Measurements from ENCODE around the gene CCBE1.

Gene CCBE1

DNA sequence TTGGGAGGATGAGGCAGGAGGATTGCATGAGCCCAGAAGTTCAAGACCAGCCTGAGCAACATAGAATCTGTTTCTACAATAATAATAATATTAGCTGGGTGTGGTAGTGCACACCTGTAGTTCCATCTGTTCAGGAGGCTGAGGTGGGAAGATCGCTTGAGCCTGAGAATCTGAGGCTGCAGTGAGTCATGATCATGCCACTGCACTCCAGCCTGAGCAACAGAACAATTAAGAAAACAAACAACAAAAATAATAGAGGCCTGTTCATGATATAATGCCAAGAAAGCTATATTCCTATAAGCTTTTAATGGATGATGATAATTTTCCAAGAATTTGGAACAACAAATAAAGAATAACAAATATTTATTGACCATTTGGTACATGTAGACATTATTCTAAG is 6.9 kb upstream of the CCBE1 start:
- DNase-seq (ENCODE audit: low read depth) = no peak
- H3K4me3 ChIP-seq (ENCODE audit: low read length) = no peak overlapping the region
- TF ChIP-seq, protein P1, sequence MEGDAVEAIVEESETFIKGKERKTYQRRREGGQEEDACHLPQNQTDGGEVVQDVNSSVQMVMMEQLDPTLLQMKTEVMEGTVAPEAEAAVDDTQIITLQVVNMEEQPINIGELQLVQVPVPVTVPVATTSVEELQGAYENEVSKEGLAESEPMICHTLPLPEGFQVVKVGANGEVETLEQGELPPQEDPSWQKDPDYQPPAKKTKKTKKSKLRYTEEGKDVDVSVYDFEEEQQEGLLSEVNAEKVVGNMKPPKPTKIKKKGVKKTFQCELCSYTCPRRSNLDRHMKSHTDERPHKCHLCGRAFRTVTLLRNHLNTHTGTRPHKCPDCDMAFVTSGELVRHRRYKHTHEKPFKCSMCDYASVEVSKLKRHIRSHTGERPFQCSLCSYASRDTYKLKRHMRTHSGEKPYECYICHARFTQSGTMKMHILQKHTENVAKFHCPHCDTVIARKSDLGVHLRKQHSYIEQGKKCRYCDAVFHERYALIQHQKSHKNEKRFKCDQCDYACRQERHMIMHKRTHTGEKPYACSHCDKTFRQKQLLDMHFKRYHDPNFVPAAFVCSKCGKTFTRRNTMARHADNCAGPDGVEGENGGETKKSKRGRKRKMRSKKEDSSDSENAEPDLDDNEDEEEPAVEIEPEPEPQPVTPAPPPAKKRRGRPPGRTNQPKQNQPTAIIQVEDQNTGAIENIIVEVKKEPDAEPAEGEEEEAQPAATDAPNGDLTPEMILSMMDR (conservative IDR thresholded peaks at IDR 0.05; ENCODE audit: low read length) = no peak

DNA sequence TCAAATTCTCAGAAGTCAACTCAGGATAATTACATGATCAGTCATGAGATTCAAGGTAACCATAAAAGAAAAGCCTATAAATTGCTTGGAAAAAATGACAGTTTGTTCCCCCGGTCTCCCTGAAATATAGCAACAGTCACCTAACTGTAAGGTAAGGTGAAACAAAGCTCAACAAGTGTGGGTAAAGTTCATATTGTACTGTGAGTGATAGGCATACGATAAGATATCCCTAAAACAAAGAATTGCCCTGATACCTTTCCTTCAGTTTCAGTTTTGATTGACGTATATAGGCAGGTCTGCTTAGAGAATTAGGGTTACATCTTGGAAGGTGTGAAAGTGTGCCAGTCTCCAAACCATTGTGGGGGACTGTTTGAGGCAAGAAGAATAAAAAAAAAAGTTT is 4.0 kb upstream of the CCBE1 start:
- TF ChIP-seq, protein P1 (conservative IDR thresholded peaks at IDR 0.05; ENCODE audit: low read length) = no peak

DNA sequence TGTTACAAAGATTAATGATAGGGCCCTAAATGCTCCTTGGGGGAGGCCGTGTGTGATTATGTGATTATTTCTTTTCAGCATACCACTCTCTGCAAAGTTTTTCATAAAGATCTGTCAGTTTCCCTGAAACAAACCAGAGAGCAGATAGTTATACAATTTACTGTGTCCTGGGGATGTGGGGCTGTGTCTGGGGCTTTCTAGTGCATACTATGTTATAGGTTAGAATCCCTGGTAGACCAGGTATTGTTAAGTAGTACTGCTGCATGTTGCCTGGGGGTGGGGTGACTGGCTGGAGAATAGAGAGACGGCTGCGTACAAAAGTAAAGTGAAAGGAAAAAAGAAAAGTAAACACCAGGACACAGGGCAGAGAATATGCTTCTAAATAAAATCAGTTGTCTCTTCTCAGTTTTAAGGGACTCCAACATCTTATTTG is 3.3 kb upstream of the CCBE1 start:
- no peak for DNase-seq (ENCODE audit: low read depth)
- TF ChIP-seq, protein P1 (conservative IDR thresholded peaks at IDR 0.05; ENCODE audit: low read length) = no peak
- peak overlapping the region; percentile 20; the same call in 1 of the 2 replicates for H3K4me3 ChIP-seq (ENCODE audit: low read length)

More for the DNA sequence above, 4.0 kb upstream of the CCBE1 start:
- no peak for DNase-seq (ENCODE audit: low read depth)
- no peak overlapping the region for H3K4me3 ChIP-seq (ENCODE audit: low read length)

DNA sequence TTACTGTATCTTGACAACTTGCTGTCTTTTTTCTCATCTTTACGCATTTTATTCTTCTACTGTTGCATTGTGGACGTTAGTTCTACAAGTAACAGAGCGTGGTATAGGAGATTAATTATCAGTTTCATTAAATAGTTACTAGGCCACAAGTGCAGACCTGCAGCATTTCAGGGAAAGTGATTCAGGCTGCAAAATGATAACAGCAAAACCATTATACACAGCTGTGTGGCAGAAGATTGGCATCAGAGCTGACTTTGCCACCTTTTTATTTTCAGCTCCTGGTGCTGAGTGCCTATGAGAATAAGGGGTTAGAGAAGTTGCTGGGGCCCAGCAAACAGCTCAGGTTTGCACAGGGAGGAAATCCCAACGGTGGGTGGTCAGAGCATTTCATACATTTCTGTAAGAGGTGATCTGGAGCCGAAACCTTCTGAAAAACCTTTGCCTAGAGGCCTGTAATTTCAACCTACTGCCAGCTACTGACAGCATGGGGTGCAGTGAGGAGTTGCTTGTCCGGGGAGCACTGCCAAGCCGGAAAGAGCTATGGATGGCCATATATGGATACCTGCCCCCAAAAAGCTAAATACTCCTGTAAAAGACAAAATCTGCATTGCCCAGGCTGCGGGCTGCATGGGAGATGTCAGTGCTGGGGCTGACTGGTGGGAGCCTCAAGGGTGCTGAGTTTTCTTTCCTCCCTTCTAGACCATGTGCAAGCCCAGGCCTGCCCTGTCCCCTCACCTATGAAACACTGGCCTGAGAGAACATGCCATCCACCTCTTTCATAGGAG is 2.7 kb upstream of the CCBE1 start:
- no peak for DNase-seq (ENCODE audit: low read depth)
- H3K4me3 ChIP-seq (ENCODE audit: low read length) = no peak overlapping the region
- TF ChIP-seq, protein P1 (conservative IDR thresholded peaks at IDR 0.05; ENCODE audit: low read length) = no peak

DNA sequence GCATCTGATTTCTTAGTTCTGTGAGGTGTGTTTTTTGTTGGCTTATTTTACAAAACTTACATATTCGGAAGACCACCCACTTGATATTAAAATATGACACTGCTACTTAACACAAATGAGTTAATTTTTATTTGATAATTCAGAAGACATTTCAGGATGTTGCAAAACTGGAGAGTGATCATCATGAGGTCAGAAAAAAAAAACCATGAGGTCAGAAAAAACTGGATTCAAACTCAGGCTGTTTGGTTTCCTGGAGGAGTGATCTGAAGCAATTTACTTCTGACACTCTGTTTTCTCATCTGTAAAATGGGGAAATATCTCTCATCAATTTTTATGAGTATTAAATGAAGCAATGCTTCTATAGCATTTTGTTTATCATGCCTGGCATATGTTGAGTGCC is 1.8 kb upstream of the CCBE1 start:
- no peak overlapping the region for H3K4me3 ChIP-seq (ENCODE audit: low read length)
- TF ChIP-seq, protein P1 (conservative IDR thresholded peaks at IDR 0.05; ENCODE audit: low read length) = no peak
- DNase-seq (ENCODE audit: low read depth) = no peak

DNA sequence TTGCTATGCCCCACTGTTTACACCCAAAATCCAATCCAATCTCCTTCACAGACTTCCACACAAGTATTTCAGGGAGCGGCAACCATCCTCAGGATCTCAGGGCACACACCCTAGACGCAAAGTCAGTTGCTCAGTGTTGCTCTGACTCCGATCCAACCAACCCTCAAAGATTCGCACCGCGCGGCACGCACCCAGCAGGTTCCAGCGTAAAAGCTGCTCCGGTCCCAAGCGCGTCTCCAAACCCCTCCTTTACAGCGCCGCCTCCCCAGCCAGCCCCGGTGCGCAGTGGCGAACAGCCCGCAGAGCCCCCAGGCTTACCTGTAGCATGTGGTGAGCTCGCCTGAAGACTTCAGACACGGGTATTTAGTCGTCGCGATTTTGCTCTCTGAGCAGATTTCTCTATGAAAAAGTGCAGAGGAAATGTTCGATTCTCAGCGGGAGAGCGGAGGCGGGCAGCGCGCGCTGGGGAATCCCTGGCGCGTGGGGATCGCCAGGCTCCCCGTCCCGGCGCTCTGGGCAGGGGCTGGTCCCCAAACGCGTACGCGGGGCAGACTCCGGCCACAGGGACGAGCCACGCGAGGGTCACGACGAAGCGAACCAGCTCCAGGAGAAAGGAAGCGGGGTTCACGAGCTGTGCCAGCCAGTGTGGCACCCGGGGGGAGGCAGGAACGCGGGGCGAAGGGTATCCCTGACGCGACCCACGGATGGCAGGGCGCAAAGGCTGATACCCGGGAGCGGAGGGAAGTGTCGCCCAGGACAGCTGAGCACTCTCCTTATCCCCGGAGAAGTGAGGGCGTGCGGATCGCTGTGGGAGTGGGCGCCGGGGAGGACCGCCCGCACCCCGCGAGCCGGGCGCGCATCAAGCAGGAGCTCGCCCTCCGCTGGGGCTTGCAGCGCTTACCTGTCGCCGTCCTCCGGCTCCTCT is 650 bp downstream of the CCBE1 start:
- H3K4me3 ChIP-seq (ENCODE audit: low read length) = peak overlapping the region; percentile 89
- DNase-seq (ENCODE audit: low read depth) = peak; percentile 50
- TF ChIP-seq, protein P1 (conservative IDR thresholded peaks at IDR 0.05; ENCODE audit: low read length) = peak; percentile 1; the same call in 1 of the 2 replicates
